Epidermal melanocyte (primary cell): Measurements from ENCODE around the gene TTLL10.

Experiments used
- DNase-seq: peaks from one replicate; pipeline ENCODE4 v3.0.0; 2011; ENCODE audit warnings: low spot score; ENCODE audit not compliant: insufficient read length

The TTLL10 gene

GRCh38 chr1:1171161-1171545 is 2.5 kb upstream of the TTLL10 start:
- peak; percentile 2 for DNase-seq

DNA sequence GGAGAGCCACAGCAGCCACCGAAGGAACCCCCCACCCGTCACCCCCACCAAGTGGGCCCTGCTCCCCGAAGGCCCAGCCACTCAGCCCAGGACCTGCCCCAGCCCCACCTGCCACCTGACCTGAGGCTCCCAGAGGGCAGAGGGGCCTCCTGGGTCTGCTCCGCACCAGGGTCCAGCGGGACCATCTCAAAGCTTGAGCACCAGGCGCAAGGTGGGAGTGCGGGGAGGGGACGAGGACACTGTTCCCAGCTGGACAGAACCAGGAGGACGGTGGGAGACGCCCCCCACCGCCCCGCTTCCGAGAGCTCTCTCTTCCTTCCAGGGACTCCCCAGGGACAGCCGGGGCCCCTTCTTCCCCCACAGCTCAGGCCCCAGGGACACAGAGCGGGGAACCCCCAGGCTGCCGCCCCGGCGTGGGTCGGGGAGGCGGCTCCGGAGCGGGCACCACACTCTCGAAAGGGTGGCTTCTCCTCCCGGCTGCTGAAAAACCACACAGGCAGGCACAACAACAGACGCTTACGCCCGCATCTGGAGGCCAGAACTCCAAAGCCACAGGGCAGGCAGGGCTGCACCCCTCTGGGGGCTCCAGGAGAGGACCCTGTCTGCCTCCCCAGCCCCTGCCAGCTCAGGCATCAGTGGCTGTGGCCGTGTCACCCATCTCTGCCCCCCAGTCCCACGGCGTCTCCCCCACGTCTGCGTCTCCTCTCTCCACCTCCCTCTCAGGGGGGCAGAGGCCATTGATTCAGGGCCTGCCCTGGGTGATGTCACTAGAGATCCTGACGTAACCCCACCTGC is 1.9 kb upstream of the TTLL10 start:
- DNase-seq, result peak; percentile 14

DNA sequence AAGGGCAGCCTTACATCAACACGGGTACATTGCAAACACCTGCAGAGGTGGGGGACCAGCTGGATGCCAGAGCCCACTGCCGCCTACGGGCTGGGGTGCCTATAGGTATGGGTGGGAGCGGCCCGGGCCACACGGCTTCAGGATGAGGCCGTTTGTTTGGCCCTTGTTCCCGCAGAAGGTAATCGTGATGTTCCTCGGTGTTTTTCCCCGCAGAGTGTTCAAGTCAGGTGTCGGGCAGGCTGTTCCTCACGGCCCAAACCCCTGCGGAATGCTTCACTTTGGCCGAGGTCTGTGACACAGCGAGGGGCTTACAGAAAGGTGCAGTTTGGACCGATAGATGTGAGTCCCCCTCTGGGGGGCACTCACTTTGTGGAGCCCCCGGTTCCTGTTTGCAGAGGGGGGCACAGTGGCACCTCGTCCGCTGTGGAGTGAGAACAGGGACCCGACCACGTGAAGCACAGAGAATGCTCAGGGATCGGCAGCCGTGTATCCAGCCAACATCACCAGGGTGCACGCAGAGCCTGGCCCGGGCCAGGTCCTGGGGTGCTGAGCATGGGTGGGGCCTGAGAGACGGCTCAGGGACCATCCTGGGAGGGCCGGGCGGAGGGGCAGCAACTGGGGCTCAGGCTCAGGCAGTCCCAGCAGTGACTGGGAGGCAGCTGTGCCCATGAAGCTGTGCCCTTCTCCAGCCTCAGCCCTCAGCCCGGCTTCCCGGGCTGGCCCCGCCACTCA is 453 bp upstream of the TTLL10 start:
- peak; percentile 13 for DNase-seq

DNA sequence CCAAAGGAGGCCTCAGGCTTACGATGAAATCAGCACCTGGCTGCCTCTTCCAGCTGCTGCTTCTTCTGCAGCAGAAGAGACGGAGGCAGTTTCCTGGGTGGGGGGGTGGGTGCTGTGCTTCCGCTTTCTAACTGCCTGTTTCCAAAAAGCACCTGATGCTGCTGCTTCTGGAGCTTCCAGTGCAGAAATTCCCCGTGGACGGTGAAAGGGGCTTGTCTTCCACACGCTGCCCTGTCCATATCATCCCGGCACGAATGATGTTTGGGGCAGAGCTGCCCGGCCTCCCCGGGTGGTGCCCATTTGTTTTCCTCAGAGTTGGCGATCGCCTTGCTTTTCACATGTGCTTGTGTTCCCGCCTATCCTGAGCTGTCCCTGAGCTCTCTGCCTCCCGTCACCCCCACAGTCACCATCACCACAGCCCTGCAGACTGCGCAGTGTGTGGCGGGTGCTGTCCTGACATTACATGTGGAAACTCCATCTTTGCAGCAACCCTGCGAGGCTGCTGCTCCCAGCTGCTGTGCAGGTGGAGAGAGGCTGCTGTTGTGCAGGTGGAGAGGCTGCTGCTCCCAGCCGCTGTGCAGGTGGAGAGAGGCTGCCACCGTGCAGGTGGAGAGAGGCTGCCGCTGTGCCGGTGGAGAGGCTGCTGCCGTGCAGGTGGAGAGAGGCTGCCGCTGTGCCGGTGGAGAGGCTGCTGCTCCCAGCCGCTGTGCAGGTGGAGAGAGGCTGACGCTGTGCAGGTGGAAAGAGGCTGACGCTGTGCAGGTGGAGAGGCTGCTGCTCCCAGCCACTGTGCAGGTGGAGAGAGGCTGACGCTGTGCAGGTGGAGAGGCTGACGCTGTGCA is 1.8 kb downstream of the TTLL10 start:
- peak; percentile 4 for DNase-seq

DNA sequence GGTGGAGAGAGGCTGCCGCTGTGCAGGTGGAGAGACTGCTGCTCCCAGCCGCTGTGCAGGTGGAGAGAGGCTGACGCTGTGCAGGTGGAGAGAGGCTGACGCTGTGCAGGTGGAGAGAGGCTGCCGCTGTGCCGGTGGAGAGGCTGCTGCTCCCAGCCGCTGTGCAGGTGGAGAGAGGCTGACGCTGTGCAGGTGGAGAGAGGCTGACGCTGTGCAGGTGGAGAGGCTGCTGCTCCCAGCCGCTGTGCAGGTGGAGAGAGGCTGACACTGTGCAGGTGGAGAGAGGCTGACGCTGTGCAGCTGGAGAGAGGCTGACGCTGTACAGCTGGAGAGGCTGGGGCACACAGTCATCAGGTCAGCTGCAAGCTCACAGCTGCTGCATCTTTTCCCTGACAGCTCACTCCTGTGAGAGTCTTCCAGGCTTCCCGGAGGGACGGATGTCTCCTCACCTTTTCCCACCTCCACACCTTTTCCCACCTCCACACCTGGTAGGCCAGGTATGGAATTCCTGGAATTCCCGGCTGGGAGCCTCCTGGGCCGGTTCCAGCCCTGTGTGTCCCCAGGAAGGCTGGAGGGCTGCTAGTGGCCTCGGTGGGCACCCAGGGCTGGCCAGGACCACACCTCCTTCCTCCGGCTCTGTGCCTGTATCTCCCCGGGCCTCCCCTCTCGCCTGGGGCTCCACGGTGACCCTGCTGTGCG is 2.5 kb downstream of the TTLL10 start:
- peak; percentile 5 for DNase-seq

DNA sequence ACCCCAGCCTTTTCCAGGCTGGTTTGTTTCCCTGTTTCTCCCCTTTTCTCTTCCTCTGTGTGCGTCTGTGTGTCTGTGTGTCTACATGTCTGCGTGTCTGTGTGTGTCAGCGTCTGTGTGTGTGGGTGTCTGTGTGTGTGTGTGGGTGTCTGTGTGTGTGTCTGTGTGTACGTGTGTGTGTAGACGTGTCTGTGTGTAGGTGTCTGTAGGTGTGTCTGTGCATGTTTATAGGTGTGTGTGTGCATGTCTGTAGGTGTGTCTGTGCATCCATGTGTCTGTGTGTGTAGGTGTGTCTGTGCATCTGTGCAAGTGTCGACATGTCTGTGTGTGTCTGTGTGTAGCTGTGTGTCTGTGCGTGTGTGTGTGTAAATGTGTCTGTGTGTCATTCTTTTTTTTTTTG is 3.3 kb downstream of the TTLL10 start:
- peak; percentile 7 for DNase-seq

DNA sequence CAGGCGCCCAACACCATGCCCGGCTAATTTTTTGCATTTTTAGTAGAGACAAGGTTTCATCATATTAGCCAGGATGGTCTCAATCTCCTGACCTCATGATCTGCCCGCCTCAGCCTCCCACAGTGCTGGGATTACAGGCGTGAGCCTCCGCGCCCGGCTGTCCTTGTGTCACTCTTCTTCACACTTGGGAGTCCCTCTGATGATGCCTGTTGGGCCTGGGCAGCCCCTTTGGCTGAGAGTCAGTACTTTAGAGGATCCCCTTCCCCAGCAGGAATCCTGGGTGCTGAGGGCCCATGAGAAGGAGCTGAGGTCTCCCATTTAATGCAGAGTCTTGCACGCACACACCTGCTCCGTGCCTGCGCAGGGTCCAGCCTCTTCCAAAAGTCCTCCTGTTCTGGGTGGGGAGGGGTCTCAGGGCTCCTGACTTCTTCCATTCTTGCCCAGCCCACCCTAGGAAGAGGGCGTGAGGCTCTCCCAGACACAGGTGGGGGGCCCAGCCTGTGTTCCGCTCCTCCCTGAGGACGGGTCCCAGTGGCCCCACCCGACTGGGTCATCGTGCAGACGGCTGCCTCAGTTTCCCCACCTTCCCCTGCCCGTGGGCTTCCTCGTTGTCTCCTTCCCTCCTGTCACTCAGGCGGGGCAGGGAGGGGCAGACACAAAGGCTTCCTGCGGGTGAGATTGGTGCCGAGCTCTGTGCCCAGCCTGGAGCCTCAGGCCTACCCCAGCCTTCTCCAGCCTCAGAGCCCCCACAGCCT is 3.9 kb downstream of the TTLL10 start:
- peak; percentile 11 for DNase-seq

DNA sequence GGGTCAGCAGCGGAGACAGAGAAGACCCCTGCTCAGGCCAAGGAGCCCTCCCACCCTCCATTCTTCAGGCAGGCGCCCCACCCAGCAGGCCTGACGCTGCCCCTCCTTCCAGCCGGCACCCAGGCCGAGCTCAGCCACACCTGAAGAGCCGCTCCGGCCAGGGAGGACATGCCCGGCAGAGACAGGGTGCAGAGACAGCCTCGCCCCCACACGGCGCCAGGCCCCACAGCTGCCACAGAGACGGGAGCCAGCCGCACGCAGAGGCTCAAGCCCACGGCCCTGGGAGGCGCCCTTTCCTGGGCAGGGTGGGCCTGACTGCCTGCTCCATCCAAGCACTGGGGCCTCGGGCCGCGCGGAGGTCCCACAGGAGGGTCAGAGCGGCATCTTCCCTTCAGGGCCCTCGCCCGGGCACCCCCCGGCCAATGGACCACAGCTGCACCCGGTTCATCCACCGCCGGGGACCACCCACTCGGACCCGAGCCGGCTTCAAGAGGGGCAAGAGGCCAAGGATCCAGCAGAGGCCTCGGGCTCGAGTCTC is 5.2 kb downstream of the TTLL10 start:
- DNase-seq, result no peak

- DNase-seq, result no peak
Observed at GRCh38 chr1:1179346-1179982, 5.8 kb downstream of the TTLL10 start.

- no peak for DNase-seq
Observed at GRCh38 chr1:1179983-1180861, 6.5 kb downstream of the TTLL10 start.

DNA sequence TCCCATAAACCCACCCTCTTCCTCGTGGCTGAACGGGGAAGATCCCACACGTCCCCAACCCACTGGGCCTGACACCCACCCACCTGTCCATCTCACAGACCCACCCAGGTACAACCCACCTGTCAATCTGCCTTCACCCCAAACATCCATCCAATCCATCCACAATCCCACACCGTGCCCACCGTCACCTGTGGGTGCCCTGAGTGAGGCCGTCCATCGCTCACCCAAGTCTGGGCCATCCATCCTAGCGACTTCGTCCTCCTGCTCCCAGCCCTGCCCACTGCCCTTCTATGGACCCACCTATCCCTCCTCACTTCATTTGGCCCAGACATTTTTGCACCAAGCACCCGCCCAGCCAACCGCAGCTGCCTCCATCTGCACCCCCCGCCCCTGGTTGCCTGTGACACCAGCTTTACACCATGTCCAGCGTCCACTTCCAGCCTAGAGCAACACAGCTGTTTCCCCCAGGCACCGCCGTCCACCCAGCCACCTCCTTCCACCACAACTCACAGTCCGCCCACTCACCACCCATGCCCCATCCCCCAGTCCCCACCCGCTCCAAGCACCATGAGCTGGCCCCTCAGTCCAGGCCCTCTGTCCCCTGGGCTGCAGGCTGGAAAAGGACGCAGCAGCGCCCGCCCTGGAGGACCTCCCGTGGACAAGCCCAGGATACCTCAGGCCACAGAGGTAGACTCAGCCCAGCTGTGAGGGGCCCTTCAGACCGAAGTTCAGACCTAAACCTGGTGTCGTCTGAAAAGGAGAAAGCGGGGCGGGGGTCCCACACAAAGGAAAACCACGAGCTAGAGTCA is 7.7 kb downstream of the TTLL10 start:
- no peak for DNase-seq

DNA sequence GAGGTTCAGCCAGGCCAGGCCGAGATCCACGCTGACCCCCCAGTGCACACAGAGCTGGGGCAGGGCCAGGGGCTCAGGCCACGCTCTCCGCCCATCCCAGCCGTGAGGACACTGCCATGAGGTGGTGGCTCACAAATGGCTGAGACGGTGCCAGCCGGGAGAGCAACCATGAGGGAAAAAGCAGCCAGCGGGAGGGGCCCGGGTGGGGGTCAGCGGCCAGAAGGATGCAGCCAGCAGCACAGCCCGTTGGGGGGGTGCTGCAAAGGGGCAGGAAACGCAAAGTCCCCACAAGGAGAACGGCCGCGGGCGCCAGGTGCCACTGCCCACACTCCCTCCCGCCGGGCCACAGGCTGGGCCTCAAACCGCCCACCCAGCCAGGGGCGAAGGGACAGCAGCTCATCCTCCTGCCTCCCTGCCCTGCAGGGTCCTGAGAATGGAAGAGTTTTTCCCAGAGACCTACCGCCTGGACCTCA is 8.3 kb downstream of the TTLL10 start:
- no peak for DNase-seq

DNA sequence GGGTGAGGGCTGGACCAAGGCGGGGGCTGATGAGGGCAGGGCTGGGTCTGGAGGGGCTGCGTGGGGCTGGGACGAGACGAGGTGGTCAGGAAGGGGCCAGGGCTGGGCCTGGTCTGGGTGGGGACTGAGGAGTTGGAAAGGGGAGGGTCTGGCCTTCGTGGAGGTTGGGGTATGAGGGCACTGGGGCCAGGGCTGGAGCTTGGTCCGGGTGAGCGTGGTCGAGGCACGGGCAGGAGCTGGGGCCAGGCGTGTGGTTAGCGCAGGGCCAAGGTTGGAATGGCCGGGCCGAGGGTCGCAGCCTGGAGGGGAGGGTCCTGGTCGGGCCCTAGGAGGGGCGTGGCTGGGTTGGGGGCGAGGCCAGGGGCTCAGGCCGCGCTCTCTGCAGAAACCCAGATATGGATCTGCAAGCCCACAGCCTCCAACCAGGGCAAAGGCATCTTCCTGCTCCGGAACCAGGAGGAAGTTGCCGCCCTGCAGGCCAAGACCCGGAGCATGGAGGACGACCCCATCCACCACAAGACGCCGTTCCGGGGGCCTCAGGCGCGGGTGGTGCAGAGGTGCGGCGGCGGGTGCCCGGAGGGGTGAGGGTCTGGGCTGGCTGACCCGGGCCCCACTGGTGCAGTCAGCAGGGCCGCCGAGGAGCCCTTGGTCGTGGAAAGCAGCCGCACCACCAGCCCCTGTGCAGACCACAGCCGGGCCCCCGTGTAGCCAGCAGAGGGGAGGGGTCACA is 9.0 kb downstream of the TTLL10 start:
- no peak for DNase-seq

DNA sequence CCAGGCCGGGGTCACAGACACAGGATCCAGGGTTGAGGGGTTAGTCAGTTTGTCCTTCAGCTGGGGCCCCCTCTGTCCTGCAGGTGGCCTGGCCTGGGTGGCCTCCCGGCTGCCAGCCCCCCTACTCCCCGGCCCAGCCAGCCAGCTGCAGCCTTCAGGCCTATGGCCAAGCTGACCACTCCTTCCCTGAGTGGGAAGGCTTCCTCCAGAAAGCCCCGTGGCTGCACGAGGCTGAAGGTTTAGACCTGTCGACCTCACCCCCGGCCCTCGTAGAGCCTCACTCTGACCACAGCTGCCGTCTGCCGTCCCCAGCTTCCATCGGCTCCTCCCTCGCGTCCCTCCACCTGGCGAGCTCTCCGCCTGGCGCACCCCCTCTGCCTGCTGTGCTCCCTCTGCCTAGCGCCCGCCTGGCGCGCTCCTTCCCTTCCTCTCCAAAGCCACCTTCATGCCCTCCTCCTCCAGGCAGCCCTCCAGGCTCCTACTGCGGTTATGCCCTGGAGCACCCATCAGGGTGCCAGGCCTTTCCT is 9.6 kb downstream of the TTLL10 start:
- no peak for DNase-seq

DNA sequence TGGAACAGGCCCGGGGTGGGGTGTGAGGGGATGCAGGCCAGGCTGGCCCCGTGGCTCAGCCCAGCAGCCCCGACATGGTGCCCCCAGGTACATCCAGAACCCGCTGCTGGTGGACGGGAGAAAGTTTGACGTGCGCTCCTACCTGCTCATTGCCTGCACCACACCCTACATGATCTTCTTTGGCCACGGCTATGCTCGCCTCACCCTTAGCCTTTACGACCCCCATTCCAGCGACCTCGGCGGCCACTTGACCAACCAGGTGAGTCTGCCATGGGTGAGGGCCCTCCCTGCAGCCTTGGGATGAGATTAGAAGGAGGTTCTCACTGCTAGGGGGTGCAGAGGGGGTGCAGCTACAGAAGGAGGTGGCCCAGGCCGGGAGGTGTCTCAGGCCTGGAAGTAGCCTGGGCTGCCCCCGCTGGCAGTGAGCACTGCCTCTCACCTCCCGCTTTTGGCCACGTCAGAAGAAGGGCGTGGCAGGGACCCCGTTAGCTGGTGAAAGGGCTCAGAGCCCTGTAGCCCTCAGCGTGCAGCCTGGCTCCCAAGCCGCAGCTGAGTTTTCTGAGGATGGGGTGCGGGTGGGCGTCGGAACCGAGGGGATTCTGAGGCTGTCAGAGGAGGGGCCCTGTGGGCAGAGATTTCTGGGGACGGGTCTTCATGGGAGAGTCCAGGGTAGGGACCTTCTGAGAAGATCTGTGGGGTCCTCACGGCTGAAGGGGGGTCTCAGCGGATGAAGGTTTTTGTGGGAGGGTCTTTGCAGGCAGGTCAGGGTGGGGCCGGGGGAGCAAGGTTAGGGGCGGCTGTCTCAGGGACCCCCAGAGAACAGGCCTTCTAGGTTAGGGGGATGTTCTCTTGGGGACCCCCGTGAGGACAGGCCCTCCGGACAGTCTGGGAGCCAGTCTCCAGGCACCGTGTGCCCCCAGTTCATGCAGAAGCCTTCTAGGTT is 10.4 kb downstream of the TTLL10 start:
- DNase-seq, result peak; percentile 12
